GM06990 (cell line): Measurements from ENCODE around the gene KLHDC4.

ENCODE experiments used
- DNase-seq: peaks from one replicate; pipeline ENCODE4 v3.0.0-alpha.2; 2011; ENCODE audit not compliant: insufficient read length; ENCODE audit errors: extremely low read depth
- H3K27me3 ChIP-seq: replicated peaks from 2 replicates; pipeline ENCODE4 v1.6.0; 2011; ENCODE audit warnings: low read length; ENCODE audit not compliant: control insufficient read depth, insufficient read depth
- H3K36me3 ChIP-seq: 2 replicates; pipeline ENCODE4 v1.5.1; 2011; ENCODE audit warnings: low read length; ENCODE audit not compliant: control insufficient read depth, insufficient read depth
- H3K4me3 ChIP-seq: replicated peaks from 2 replicates; pipeline ENCODE4 v1.5.1; 2011; ENCODE audit warnings: low read depth, mild to moderate bottlenecking, control low read depth, low read length
- TF ChIP-seq, protein P1 (sequence below): IDR thresholded peaks from 2 replicates; pipeline ENCODE4 v1.5.1; 2011; ENCODE audit warnings: low read length, control low read depth, mild to moderate bottlenecking, inconsistent platforms; ENCODE audit not compliant: insufficient read depth, poor library complexity, severe bottlenecking

Gene KLHDC4

DNA sequence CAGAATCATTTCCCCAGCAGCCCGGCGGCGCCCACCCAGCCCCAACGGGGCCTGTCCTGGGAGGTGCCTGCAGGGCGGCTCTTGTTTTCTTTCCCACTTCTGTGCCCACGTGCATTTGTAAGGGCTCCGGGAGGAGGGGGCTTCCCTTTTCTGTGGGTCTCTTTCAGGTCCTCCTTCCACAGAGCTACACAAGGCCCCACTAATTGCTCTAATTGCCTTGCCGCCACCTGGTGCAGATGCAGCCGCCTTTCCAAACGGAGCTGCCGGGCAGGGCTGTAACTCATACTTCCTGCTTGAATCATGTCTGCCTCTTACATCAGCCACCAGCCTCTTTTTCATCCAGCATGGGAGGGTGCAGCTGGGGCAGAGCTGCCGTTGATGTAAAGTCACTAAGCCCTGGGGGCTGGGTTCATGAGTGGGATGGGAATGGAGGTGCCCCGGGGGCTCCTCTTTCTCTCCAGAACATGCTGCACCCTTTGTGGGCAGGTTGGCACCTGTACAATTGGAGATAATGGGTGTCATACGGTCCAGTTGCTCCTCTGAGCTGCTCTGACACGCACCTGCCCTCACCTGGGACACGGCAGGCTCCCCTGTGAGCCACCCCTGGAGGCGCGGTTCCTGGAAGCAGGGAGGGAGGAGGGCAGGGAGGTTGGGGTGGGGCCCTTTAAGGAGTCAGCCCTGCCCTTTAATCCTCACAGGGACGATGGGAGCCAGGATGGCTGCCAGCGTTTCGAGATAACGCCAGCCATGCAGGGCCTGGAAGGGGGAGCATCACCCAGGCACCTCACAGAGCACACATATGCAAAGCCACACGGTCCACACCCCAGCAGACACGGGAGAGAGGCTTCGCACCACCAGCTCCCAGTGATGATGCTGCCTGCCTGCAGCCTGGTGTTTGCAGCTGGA lies 41.1 kb upstream of the KLHDC4 start:
- DNase-seq = peak; percentile 80
- H3K27me3 ChIP-seq = no peaks in the 10 kb centered on the region
- H3K36me3 ChIP-seq = no peaks in the 10 kb centered on the region
- TF ChIP-seq, protein P1, sequence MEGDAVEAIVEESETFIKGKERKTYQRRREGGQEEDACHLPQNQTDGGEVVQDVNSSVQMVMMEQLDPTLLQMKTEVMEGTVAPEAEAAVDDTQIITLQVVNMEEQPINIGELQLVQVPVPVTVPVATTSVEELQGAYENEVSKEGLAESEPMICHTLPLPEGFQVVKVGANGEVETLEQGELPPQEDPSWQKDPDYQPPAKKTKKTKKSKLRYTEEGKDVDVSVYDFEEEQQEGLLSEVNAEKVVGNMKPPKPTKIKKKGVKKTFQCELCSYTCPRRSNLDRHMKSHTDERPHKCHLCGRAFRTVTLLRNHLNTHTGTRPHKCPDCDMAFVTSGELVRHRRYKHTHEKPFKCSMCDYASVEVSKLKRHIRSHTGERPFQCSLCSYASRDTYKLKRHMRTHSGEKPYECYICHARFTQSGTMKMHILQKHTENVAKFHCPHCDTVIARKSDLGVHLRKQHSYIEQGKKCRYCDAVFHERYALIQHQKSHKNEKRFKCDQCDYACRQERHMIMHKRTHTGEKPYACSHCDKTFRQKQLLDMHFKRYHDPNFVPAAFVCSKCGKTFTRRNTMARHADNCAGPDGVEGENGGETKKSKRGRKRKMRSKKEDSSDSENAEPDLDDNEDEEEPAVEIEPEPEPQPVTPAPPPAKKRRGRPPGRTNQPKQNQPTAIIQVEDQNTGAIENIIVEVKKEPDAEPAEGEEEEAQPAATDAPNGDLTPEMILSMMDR = no peak
- no peak overlapping the region; the same call in 1 of the 2 replicates for H3K4me3 ChIP-seq

DNA sequence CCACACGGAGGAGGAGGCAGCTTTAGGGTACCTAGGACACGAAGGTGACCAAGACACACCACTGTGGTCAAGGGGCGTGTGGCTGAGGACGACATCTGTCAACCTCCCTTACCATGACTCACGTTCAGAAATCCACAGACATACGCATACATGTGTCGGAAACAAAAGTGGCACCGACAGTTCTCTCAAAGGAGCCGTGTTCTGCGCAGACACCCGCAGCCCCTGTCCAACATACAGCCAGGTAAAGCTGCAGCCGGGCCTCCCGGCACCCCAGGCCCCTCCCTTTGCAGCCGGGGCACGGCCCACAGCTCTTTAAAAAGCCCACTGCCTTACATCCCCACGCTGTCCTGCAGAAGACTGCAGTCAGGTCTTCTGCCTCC lies 40.5 kb upstream of the KLHDC4 start:
- Histone ChIP-seq H3K36me3 (no peaks in the 10 kb centered on the region), H3K4me3 (peak overlapping the region; percentile 4; the same call in 1 of the 2 replicates), H3K27me3 (no peaks in the 10 kb centered on the region)
- TF ChIP-seq, protein P1 = no peak
- DNase-seq = no peak

DNA sequence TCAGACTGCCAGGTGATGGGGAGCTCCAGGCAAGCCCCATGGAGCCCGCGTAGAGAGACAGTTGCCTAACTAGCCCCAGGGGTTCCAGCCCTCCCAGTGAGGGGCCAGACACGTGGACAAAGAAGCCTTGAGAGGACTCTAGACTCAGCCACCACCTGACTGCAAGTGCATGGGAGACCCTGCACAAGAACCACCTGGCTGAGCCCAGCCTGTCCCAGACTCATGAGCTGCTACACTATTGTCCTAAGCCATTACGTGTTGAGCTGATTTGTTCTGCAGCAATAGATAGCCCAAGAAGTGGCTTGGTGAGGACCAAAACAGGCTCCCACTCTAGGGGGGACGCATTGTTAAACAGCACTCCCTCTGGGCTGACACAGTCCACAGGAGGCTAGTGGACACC lies 37.6 kb upstream of the KLHDC4 start:
- TF ChIP-seq, protein P1 = no peak
- H3K4me3 ChIP-seq = no peak overlapping the region

DNA sequence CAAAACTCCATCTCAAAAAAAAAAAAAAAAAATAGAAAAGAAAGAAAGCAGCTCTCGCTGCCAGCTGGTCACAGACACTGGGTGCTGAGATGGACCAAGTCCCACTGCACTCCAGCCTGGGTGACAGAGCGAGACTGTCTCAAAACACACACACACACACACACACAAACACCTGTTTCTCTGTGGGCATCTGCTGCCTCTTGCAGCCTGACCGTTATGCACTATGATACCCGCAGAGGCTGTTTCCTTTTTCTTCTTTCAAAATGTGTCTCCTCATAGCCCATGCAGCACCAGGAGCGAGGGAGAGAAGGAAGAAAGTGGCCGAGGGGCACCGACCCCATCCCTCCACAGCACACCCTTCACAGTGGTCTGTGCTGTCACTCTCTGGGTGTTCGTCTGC lies 36.9 kb upstream of the KLHDC4 start:
- Histone ChIP-seq H3K4me3 (no peak overlapping the region), H3K27me3 (no peaks in the 10 kb centered on the region), H3K36me3 (no peaks in the 10 kb centered on the region)
- DNase-seq = peak; percentile 56
- TF ChIP-seq, protein P1 = no peak

More for the DNA sequence above, 37.6 kb upstream of the KLHDC4 start:
- Histone ChIP-seq H3K27me3 (no peaks in the 10 kb centered on the region), H3K36me3 (no peaks in the 10 kb centered on the region)
- no peak for DNase-seq

DNA sequence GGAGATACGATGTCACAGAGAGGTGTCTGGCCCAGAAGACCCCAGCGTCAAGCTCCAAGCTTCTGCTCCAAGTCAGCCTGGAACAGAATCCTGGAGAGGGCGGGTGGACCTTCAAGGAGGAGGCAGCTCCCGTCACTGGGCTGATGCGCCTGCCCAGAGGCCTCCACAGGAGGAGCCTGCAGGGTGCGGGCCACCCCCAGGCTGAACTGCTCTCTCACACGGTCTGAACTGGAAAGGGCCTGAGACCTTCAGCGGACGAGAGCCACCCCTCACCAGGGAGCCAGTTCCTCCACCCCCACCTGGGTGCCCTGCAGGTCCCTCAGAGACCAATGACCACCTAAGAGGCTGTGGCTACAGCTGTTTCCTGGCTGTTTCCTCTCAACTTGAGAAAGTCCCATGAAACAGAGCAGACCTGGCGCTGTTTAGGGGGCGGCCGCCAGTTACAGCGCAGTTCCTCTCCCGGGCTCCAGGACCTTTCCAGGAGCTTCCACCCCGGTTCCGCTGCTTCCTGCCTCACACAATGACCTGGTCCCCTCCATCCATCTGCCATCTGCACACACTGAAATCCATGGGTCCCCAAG lies 36.0 kb upstream of the KLHDC4 start:
- no peak for DNase-seq
- Histone ChIP-seq H3K36me3 (no peaks in the 10 kb centered on the region), H3K27me3 (no peaks in the 10 kb centered on the region), H3K4me3 (no peak overlapping the region)
- TF ChIP-seq, protein P1 = no peak
